HCT116 (cell line): ENCODE results near the gene HAUS1. TPM values are rescaled to one million over a fixed set of nuclear protein-coding genes. Genes with fewer than 3 reads are reported as not detected.
A peak's percentile ranks its signal among the peaks of the same experiment; 100 is the strongest.

Experiments
- ATAC-seq: fragments of 200-7000 bp; cut with Tn5 transposase; 2 replicates; pipeline ENCODE4 v1.9.1; 2020; ENCODE audit warnings: mild to moderate bottlenecking, moderate library complexity
- BruUV-seq: library from RNA; stranded (reverse); fragments of 400-500 nt; replicated peaks from 2 replicates; lab custom pipeline; 2021; lab: Mats Ljungman, UMichigan
- CTCF ChIA-PET: fragments of 300-600 bp; sonication (Branson Sonifier 250); formaldehyde crosslinking; loops from one replicate; lab custom pipeline; 2021; ENCODE audit warnings: antibody characterized with exemption; lab: Charles Lee
- POLR2A ChIA-PET: fragments of 300-600, 350-600 bp; sonication (Branson Sonifier 250); formaldehyde crosslinking; loops from one replicate; lab custom pipeline; 2021; ENCODE audit warnings: antibody characterized with exemption; lab: Charles Lee
- RAD21 ChIA-PET, 2 experiments: fragments of 300-600 bp; sonication (Branson Sonifier 250); formaldehyde crosslinking; loops; one replicate each; lab custom pipeline; 2023; ENCODE audit warnings: low total read pairs in 2 of 2; ENCODE audit not compliant: uncharacterized antibody in 2 of 2, unreplicated experiment in 2 of 2, low non-redundant PET in 1 of 2; lab: Charles Lee
- DNase-seq: peaks from one replicate; pipeline ENCODE4 v3.0.0-alpha.2; 2010; ENCODE audit warnings: low read depth, low spot score
- H2AFZ ChIP-seq: fragments of 200-600 bp; shearing (Covaris generic), sonication (generic); 2 replicates; pipeline ENCODE4 v1.6.1; 2017; ENCODE audit warnings: low read depth, mixed run types, mixed read lengths, antibody characterized with exemption, low read length; ENCODE audit not compliant: poor library complexity, severe bottlenecking
- H3K27ac ChIP-seq: 2 replicates; pipeline ENCODE4 v1.5.1; 2012; ENCODE audit warnings: low read depth, low read length
- H3K27me3 ChIP-seq: fragments of 200-600 bp; sonication (generic); 2 replicates; pipeline ENCODE4 v1.6.1; 2016; ENCODE audit warnings: mixed run types, low read length, mixed read lengths; ENCODE audit not compliant: insufficient read depth
- H3K36me3 ChIP-seq, 2 experiments: fragments of 200-500 bp in 1 of 2; fragments of 200-600 bp in 1 of 2; sonication (Bioruptor generic) in 1 of 2; sonication (generic) in 1 of 2; 2 replicates each; pipeline versions ENCODE4 v1.5.1 to v1.6.1; 2014 to 2016; ENCODE audit warnings: low read length in 2 of 2, inconsistent platforms in 1 of 2, mixed read lengths in 1 of 2, mixed run types in 1 of 2; ENCODE audit not compliant: insufficient read depth in 2 of 2, control insufficient read depth in 1 of 2
- H3K4me1 ChIP-seq, 2 experiments: fragments of 200-600 bp in 1 of 2; sonication (generic) in 1 of 2; 2 replicates each; pipeline versions ENCODE4 v1.5.1 to v1.6.1; 2012 to 2017; ENCODE audit warnings: low read length in 2 of 2, inconsistent platforms in 1 of 2, mild to moderate bottlenecking in 1 of 2, mixed read lengths in 1 of 2, mixed run types in 1 of 2, moderate library complexity in 1 of 2; ENCODE audit not compliant: insufficient read depth in 2 of 2, control insufficient read depth in 1 of 2
- H3K4me2 ChIP-seq: fragments of 200-600 bp; sonication (generic); 2 replicates; pipeline ENCODE4 v1.6.1; 2017; ENCODE audit warnings: mixed run types, low read length, mixed read lengths
- H3K4me3 ChIP-seq, 2 experiments: fragments of 200-600 bp in 1 of 2; sonication (generic) in 1 of 2; replicated peaks in 1 of 2; 2 replicates each; pipeline ENCODE4 v1.5.1; 2011 to 2016; ENCODE audit warnings: low read length in 2 of 2, control low read depth in 1 of 2, low read depth in 1 of 2, mild to moderate bottlenecking in 1 of 2, mixed read lengths in 1 of 2, mixed run types in 1 of 2
- H3K79me2 ChIP-seq: fragments of 200-600 bp; sonication (generic); 2 replicates; pipeline ENCODE4 v1.6.1; 2017; ENCODE audit warnings: mild to moderate bottlenecking, mixed run types, low read length, moderate library complexity, mixed read lengths; ENCODE audit not compliant: insufficient read depth
- H3K9ac ChIP-seq: fragments of 200-600 bp; sonication (generic); 2 replicates; pipeline ENCODE4 v1.6.1; 2016; ENCODE audit warnings: low read length, mixed read lengths
- H3K9me2 ChIP-seq: fragments of 200-600 bp; sonication (generic), shearing (Covaris generic); 2 replicates; pipeline ENCODE4 v1.6.1; 2017; ENCODE audit warnings: mixed run types, mild to moderate bottlenecking, moderate library complexity; ENCODE audit not compliant: insufficient read depth
- H3K9me3 ChIP-seq, 2 experiments: fragments of 200-500 bp in 1 of 2; fragments of 200-600 bp in 1 of 2; sonication (Bioruptor generic) in 1 of 2; sonication (generic) in 1 of 2; 2 replicates each; pipeline ENCODE4 v1.6.1; 2014 to 2017; ENCODE audit warnings: low read length in 2 of 2, mixed read lengths in 2 of 2, inconsistent platforms in 1 of 2, low read depth in 1 of 2, mild to moderate bottlenecking in 1 of 2, mixed run types in 1 of 2, moderate library complexity in 1 of 2; ENCODE audit not compliant: control insufficient read depth in 1 of 2, insufficient read depth in 1 of 2
- H4K20me1 ChIP-seq: fragments of 200-600 bp; sonication (generic), shearing (Covaris generic); 2 replicates; pipeline ENCODE4 v1.6.1; 2017; ENCODE audit warnings: mixed run types, mild to moderate bottlenecking, moderate library complexity; ENCODE audit not compliant: insufficient read depth
- CEBPB ChIP-seq: IDR thresholded peaks from 2 replicates; pipeline ENCODE4 v1.6.1; 2012; ENCODE audit warnings: low read depth
- JUND ChIP-seq: IDR thresholded peaks from 2 replicates; pipeline ENCODE4 v1.6.1; 2012
- POLR2A ChIP-seq: IDR thresholded peaks from 2 replicates; pipeline ENCODE4 v1.7.0; 2011; ENCODE audit warnings: borderline replicate concordance; ENCODE audit not compliant: insufficient read depth, insufficient read length; ENCODE audit errors: extremely low read depth
- POLR2AphosphoS5 ChIP-seq: IDR thresholded peaks from 2 replicates; pipeline ENCODE4 v1.6.1; 2011; ENCODE audit warnings: mild to moderate bottlenecking, low read depth, low read length, moderate library complexity
- RAD21 ChIP-seq: IDR thresholded peaks from 2 replicates; pipeline ENCODE4 v1.6.1; 2012; ENCODE audit warnings: low read depth, mild to moderate bottlenecking
- SP1 ChIP-seq: IDR thresholded peaks from 2 replicates; pipeline ENCODE4 v1.6.1; 2012; ENCODE audit warnings: low read depth
- TCF7L2 ChIP-seq: IDR thresholded peaks from 2 replicates; pipeline ENCODE4 v1.7.0; 2011; ENCODE audit warnings: borderline replicate concordance, inconsistent platforms; ENCODE audit not compliant: insufficient read depth, insufficient read length; ENCODE audit errors: extremely low read depth
- YY1 ChIP-seq: IDR thresholded peaks from 2 replicates; pipeline ENCODE4 v1.6.1; 2011; ENCODE audit warnings: low read length, low read depth, moderate library complexity, mild to moderate bottlenecking; ENCODE audit not compliant: insufficient replicate concordance; ENCODE audit errors: extremely low read depth
- ZFX ChIP-seq: fragments of 450-650 bp; IDR thresholded peaks from 2 replicates; pipeline ENCODE4 v1.6.1; 2017
- intact Hi-C: fragments of 100-400 bp; cut with micrococcal nuclease; formaldehyde crosslinking; loops from 2 replicates; pipeline ENCODE4 v1.10.0; 2022
- total RNA-seq: library from RNA; stranded (reverse); gene quantifications from one replicate; pipeline ENCODE4 v1.2.1, GENCODE V29; 2021; ENCODE audit not compliant: unreplicated experiment
- TF ChIP-seq, protein P1 (sequence below): IDR thresholded peaks from 2 replicates; pipeline ENCODE4 v1.6.1; 2012; ENCODE audit warnings: low read depth
- TF ChIP-seq, protein P2 (sequence below), 3 experiments: fragments of 200-600 bp in 1 of 3; sonication (generic) in 1 of 3; IDR thresholded peaks in 2 of 3; conservative IDR thresholded peaks in 1 of 3; 2 replicates each; pipeline ENCODE4 v1.5.1; 2012 to 2017; ENCODE audit warnings: low read depth in 2 of 3, low read length in 2 of 3, antibody characterized with exemption in 1 of 3, borderline replicate concordance in 1 of 3, control low read depth in 1 of 3, mild to moderate bottlenecking in 1 of 3, mixed read lengths in 1 of 3, mixed run types in 1 of 3, moderate library complexity in 1 of 3; ENCODE audit not compliant: insufficient read depth in 1 of 3
- TF ChIP-seq, protein P3 (sequence below): IDR thresholded peaks from 2 replicates; pipeline ENCODE4 v1.6.1; 2012
- TF ChIP-seq, protein P4 (sequence below): IDR thresholded peaks from 2 replicates; pipeline ENCODE4 v1.6.1; 2011; ENCODE audit warnings: mild to moderate bottlenecking, low read length, moderate library complexity; ENCODE audit not compliant: insufficient replicate concordance; ENCODE audit errors: extremely low read depth

The HAUS1 gene
- total RNA-seq, 1 experiment from 2014 or later: 46.2 TPM

DNA sequence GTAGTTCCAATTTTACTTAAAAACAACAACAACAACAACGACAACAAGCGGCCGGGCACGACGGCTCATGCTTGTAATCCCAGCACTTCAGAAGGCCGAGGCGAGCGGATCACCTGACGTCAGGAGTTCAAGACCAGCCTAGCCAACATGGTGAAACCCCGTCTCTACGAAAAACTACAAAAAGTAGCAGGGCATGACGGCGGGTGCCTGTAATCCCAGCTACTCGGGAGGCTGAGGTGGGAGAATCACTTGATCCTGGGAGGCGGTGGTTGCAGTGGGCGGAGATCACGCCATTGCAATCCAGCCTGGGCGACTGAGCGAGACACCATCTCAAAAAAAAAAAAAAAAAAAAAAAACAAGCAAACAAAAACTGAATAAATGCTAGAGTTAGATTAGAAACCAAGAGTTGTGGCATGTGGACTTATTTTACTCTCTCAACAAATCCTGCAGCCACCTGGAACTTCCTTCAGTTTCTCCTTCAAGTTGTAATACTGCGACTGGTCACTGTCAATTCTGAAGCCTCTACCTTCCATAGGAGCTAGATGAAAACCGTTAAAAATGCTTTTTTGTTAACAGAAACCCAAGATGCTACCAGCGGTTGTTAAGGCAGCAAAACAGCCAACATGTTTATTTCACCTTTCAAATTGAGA, 7.4 kb upstream of the HAUS1 start:
- DNase-seq: no peak
- intact Hi-C loops: no loop called here
- no peak overlapping the region for H2AFZ ChIP-seq
- ChIA-PET RAD21 (no interaction called here), POLR2A (interaction anchor here (1.1 kb wide), 1 partner anchor 23 kb away, joined by 3 read pairs; no protein-coding TSS in a partner anchor), CTCF (interaction anchor here (1.1 kb wide), 1 partner anchor 561 kb away, joined by 3 read pairs; no protein-coding TSS in a partner anchor)
- ATAC-seq: no peak
- peaks cover 17 to 19% of the 10 kb centered on the region in 2 experiments; a peak in 3 of 4 replicates for H3K36me3 ChIP-seq
- H3K4me2 ChIP-seq: peak overlapping the region; percentile 84
- peak overlapping the region; percentile 93 to 99 for H3K4me3 ChIP-seq
- TF ChIP-seq SP1 (no peak), JUND (no peak), POLR2AphosphoS5 (no peak), RAD21 (no peak), CEBPB (no peak), YY1 (no peak), ZFX (no peak), POLR2A (no peak), TCF7L2 (no peak)
- TF ChIP-seq, protein P1, sequence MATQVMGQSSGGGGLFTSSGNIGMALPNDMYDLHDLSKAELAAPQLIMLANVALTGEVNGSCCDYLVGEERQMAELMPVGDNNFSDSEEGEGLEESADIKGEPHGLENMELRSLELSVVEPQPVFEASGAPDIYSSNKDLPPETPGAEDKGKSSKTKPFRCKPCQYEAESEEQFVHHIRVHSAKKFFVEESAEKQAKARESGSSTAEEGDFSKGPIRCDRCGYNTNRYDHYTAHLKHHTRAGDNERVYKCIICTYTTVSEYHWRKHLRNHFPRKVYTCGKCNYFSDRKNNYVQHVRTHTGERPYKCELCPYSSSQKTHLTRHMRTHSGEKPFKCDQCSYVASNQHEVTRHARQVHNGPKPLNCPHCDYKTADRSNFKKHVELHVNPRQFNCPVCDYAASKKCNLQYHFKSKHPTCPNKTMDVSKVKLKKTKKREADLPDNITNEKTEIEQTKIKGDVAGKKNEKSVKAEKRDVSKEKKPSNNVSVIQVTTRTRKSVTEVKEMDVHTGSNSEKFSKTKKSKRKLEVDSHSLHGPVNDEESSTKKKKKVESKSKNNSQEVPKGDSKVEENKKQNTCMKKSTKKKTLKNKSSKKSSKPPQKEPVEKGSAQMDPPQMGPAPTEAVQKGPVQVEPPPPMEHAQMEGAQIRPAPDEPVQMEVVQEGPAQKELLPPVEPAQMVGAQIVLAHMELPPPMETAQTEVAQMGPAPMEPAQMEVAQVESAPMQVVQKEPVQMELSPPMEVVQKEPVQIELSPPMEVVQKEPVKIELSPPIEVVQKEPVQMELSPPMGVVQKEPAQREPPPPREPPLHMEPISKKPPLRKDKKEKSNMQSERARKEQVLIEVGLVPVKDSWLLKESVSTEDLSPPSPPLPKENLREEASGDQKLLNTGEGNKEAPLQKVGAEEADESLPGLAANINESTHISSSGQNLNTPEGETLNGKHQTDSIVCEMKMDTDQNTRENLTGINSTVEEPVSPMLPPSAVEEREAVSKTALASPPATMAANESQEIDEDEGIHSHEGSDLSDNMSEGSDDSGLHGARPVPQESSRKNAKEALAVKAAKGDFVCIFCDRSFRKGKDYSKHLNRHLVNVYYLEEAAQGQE: no peak
- TF ChIP-seq, protein P2, sequence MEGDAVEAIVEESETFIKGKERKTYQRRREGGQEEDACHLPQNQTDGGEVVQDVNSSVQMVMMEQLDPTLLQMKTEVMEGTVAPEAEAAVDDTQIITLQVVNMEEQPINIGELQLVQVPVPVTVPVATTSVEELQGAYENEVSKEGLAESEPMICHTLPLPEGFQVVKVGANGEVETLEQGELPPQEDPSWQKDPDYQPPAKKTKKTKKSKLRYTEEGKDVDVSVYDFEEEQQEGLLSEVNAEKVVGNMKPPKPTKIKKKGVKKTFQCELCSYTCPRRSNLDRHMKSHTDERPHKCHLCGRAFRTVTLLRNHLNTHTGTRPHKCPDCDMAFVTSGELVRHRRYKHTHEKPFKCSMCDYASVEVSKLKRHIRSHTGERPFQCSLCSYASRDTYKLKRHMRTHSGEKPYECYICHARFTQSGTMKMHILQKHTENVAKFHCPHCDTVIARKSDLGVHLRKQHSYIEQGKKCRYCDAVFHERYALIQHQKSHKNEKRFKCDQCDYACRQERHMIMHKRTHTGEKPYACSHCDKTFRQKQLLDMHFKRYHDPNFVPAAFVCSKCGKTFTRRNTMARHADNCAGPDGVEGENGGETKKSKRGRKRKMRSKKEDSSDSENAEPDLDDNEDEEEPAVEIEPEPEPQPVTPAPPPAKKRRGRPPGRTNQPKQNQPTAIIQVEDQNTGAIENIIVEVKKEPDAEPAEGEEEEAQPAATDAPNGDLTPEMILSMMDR (IDR thresholded peaks at IDR 0.05 in 2 of 3, conservative IDR thresholded peaks at IDR 0.05 in 1 of 3; ENCODE audit: borderline replicate concordance in 1 of 3, insufficient read depth in 1 of 3, low read depth in 2 of 3, low read length in 2 of 3): no peak
- TF ChIP-seq, protein P3, sequence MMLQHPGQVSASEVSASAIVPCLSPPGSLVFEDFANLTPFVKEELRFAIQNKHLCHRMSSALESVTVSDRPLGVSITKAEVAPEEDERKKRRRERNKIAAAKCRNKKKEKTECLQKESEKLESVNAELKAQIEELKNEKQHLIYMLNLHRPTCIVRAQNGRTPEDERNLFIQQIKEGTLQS: no peak
- TF ChIP-seq, protein P4, sequence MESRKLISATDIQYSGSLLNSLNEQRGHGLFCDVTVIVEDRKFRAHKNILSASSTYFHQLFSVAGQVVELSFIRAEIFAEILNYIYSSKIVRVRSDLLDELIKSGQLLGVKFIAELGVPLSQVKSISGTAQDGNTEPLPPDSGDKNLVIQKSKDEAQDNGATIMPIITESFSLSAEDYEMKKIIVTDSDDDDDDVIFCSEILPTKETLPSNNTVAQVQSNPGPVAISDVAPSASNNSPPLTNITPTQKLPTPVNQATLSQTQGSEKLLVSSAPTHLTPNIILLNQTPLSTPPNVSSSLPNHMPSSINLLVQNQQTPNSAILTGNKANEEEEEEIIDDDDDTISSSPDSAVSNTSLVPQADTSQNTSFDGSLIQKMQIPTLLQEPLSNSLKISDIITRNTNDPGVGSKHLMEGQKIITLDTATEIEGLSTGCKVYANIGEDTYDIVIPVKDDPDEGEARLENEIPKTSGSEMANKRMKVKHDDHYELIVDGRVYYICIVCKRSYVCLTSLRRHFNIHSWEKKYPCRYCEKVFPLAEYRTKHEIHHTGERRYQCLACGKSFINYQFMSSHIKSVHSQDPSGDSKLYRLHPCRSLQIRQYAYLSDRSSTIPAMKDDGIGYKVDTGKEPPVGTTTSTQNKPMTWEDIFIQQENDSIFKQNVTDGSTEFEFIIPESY: no peak
- H3K9me3 ChIP-seq: no peaks in the 10 kb centered on the region
- peaks cover 8 to 19% of the 10 kb centered on the region in 2 experiments; a peak in 3 of 4 replicates for H3K4me1 ChIP-seq
- BruUV-seq: TSS peak; percentile 67
- H3K27ac ChIP-seq: peak overlapping the region; percentile 91; the same call in 1 of the 2 replicates
- H3K9ac ChIP-seq: peak overlapping the region; percentile 95
- H4K20me1 ChIP-seq: no peaks in the 10 kb centered on the region
- H3K79me2 ChIP-seq: peaks cover 64% of the 10 kb centered on the region
- no peaks in the 10 kb centered on the region for H3K9me2 ChIP-seq
- H3K27me3 ChIP-seq: no peaks in the 10 kb centered on the region
